HG02763 (cell line): Measurements from ENCODE around the gene KCNQ1.

Experiments used
- ATAC-seq: cut with Tn5 transposase; IDR thresholded peaks from one replicate; pipeline ENCODE4 v1.9.1; 2021; ENCODE audit warnings: mild to moderate bottlenecking, moderate library complexity; ENCODE audit not compliant: unreplicated experiment

Gene KCNQ1

GRCh38 chr11:2828585-2829330 is 383.9 kb downstream of the KCNQ1 start:
- ATAC-seq: no peak

GRCh38 chr11:2830030-2830812 is 385.4 kb downstream of the KCNQ1 start:
- no peak for ATAC-seq

- ATAC-seq: no peak
These were observed 386.1 kb downstream of the KCNQ1 start for GRCh38 chr11:2830886-2831285.

- no peak for ATAC-seq
These were observed 387.1 kb downstream of the KCNQ1 start for GRCh38 chr11:2831781-2832532.

- ATAC-seq: no peak
These were observed 387.8 kb downstream of the KCNQ1 start for GRCh38 chr11:2832533-2833020.

GRCh38 chr11:2833051-2833715 is 388.4 kb downstream of the KCNQ1 start:
- no peak for ATAC-seq

GRCh38 chr11:2833716-2834502 is 389.1 kb downstream of the KCNQ1 start:
- no peak for ATAC-seq

- ATAC-seq: no peak
These were observed 389.9 kb downstream of the KCNQ1 start for GRCh38 chr11:2834503-2835273.

- ATAC-seq: no peak
These were observed 390.5 kb downstream of the KCNQ1 start for GRCh38 chr11:2835296-2835695.

- no peak for ATAC-seq
These were observed 390.9 kb downstream of the KCNQ1 start for GRCh38 chr11:2835751-2836150.

- ATAC-seq: no peak
These were observed 391.7 kb downstream of the KCNQ1 start for GRCh38 chr11:2836315-2837095.

- ATAC-seq: no peak
These were observed 392.3 kb downstream of the KCNQ1 start for GRCh38 chr11:2837096-2837601.

- no peak for ATAC-seq
These were observed 392.8 kb downstream of the KCNQ1 start for GRCh38 chr11:2837651-2838050.

GRCh38 chr11:2838091-2838490 is 393.3 kb downstream of the KCNQ1 start:
- ATAC-seq: no peak

- no peak for ATAC-seq
These were observed 394.0 kb downstream of the KCNQ1 start for GRCh38 chr11:2838676-2839294.

- no peak for ATAC-seq
These were observed 394.7 kb downstream of the KCNQ1 start for GRCh38 chr11:2839395-2839943.

- ATAC-seq: no peak
These were observed 396.8 kb downstream of the KCNQ1 start for GRCh38 chr11:2841411-2842190.
